AG04450 (cell line): ENCODE measurements around the gene KCNJ5. TPM values are rescaled to one million over a fixed set of nuclear protein-coding genes. Genes with fewer than 3 reads are reported as not detected.

Source experiments
- CTCF ChIA-PET: fragments of 300-600, 350-600 bp; formaldehyde crosslinking; extraction: SDS; loops from one replicate; lab custom pipeline; 2022; ENCODE audit warnings: antibody characterized with exemption, inconsistent platforms; lab: Charles Lee
- POLR2A ChIA-PET: fragments of 350-600 bp; formaldehyde crosslinking; extraction: SDS; loops from one replicate; lab custom pipeline; 2021; ENCODE audit warnings: antibody characterized with exemption, inconsistent platforms; lab: Yijun Ruan, JAX
- DNase-seq: peaks from one replicate; pipeline ENCODE4 v3.0.0-alpha.2; 2011; ENCODE audit warnings: low read depth, low spot score
- H3K27ac ChIP-seq: one replicate; pipeline ENCODE4 v1.5.1; 2012; ENCODE audit warnings: low read depth, low read length, control low read depth
- H3K27me3 ChIP-seq: one replicate; pipeline ENCODE4 v1.6.0; 2012; ENCODE audit warnings: low read length; ENCODE audit not compliant: control insufficient read depth, insufficient read depth
- H3K4me3 ChIP-seq: 2 replicates; pipeline ENCODE4 v1.5.1; 2011; ENCODE audit warnings: mild to moderate bottlenecking, low read depth, low read length, control low read depth
- H3K9me3 ChIP-seq: 2 replicates; pipeline ENCODE4 v1.5.1; 2012; ENCODE audit warnings: low read length; ENCODE audit not compliant: control insufficient read depth, insufficient read depth
- CTCF ChIP-seq: IDR thresholded peaks from 2 replicates; pipeline ENCODE4 v1.5.1; 2011; ENCODE audit warnings: low read depth, low read length, control low read depth, inconsistent platforms
- polyA plus RNA-seq: library from polyadenylated mRNA; depleted of rRNA; stranded (reverse); fragments of >200 nt; gene quantifications from 2 replicates; pipeline ENCODE4 v1.2.3, GENCODE V29; 2011; rRNA removed

Gene KCNJ5
- polyA plus RNA-seq, 1 experiment: not detected

GRCh38 chr11:128963744-128964325 is 72.7 kb downstream of the KCNJ5 start:
- CTCF ChIA-PET: interaction anchor here (1.0 to 1.1 kb wide), 2 partner anchors 7 to 806 kb away, joined by 4 read pairs; no protein-coding TSS in a partner anchor
- Histone ChIP-seq H3K4me3 (no peak overlapping the region), H3K27me3 (no peaks in the 10 kb centered on the region), H3K9me3 (no peaks in the 10 kb centered on the region), H3K27ac (no peak overlapping the region)
- no peak for TF ChIP-seq CTCF
- no peak for DNase-seq
- POLR2A ChIA-PET: no interaction called here

- CTCF ChIA-PET: interaction anchor here (1.0 to 1.5 kb wide), 3 partner anchors 8 to 806 kb away, joined by 3 to 4 read pairs (median 4); no protein-coding TSS in a partner anchor
- no peak overlapping the region for H3K4me3 ChIP-seq
- DNase-seq: no peak
- POLR2A ChIA-PET: no interaction called here
- no peak overlapping the region for H3K27ac ChIP-seq
- TF ChIP-seq CTCF: no peak
- H3K27me3 ChIP-seq: no peaks in the 10 kb centered on the region
- no peaks in the 10 kb centered on the region for H3K9me3 ChIP-seq
These were observed 73.3 kb downstream of the KCNJ5 start for GRCh38 chr11:128964463-128964930.

- no peak for DNase-seq
- Histone ChIP-seq H3K27ac (no peak overlapping the region), H3K27me3 (no peaks in the 10 kb centered on the region), H3K4me3 (no peak overlapping the region), H3K9me3 (no peaks in the 10 kb centered on the region)
- ChIA-PET CTCF (interaction anchor here (0.6 to 1.5 kb wide), 3 partner anchors 11 to 80 kb away, joined by 3 to 5 read pairs (median 3); no protein-coding TSS in a partner anchor), POLR2A (no interaction called here)
- no peak for TF ChIP-seq CTCF
These were observed 74.3 kb downstream of the KCNJ5 start for GRCh38 chr11:128965485-128965884.

- CTCF ChIA-PET: interaction anchor here (0.6 to 1.5 kb wide), 4 partner anchors 10 to 810 kb away, joined by 4 to 5 read pairs (median 5); no protein-coding TSS in a partner anchor
- Histone ChIP-seq H3K27me3 (no peaks in the 10 kb centered on the region), H3K9me3 (no peaks in the 10 kb centered on the region), H3K27ac (no peak overlapping the region), H3K4me3 (no peak overlapping the region)
- POLR2A ChIA-PET: no interaction called here
- no peak for DNase-seq
- TF ChIP-seq CTCF: no peak
These were observed 76.4 kb downstream of the KCNJ5 start for GRCh38 chr11:128967578-128967977.

GRCh38 chr11:128968916-128969315 is 77.8 kb downstream of the KCNJ5 start:
- Histone ChIP-seq H3K27ac (no peak overlapping the region), H3K4me3 (no peak overlapping the region), H3K9me3 (no peaks in the 10 kb centered on the region), H3K27me3 (no peaks in the 10 kb centered on the region)
- TF ChIP-seq CTCF: no peak
- POLR2A ChIA-PET: no interaction called here
- CTCF ChIA-PET: no interaction called here
- no peak for DNase-seq

Other genes with a start within 250 kb of the KCNJ5 start
- 11.9 and 13.1 TPM in 2 replicates for gene FLI1, start 197.3 kb upstream of the KCNJ5 start, polyA plus RNA-seq
- gene KCNJ1, start 24.1 kb upstream of the KCNJ5 start, polyA plus RNA-seq: not detected in 2 replicates
- gene TP53AIP1, start 51.5 kb downstream of the KCNJ5 start, polyA plus RNA-seq: not detected in 2 replicates